Parathyroid adenoma (tissue), 2 donors: ENCODE results near the gene DCLK2.
"Not testable (repeated sequence)": the region's sequence is repeated elsewhere in the genome, so short reads cannot be mapped to it uniquely, and the experiment has no call there.

Source experiments
- H2AFZ ChIP-seq: fragments of 300-600 bp; sonication (generic); one replicate; pipeline ENCODE4 v1.7.0; 2017; ENCODE audit warnings: antibody characterized with exemption, mild to moderate bottlenecking
- H3K27ac ChIP-seq: fragments of 300-600 bp; sonication (generic); one replicate; pipeline ENCODE4 v1.7.0; 2017
- H3K27me3 ChIP-seq: fragments of 300-600 bp; sonication (generic); one replicate; pipeline ENCODE4 v1.7.0; 2017; ENCODE audit warnings: low read length; ENCODE audit not compliant: control insufficient read depth, insufficient read depth
- H3K36me3 ChIP-seq: fragments of 300-600 bp; sonication (generic); one replicate; pipeline ENCODE4 v1.7.0; 2017; ENCODE audit warnings: low read length; ENCODE audit not compliant: control insufficient read depth, insufficient read depth
- H3K4me1 ChIP-seq: fragments of 300-600 bp; sonication (generic); one replicate; pipeline ENCODE4 v1.7.0; 2017; ENCODE audit warnings: control low read depth
- H3K4me2 ChIP-seq: fragments of 300-600 bp; sonication (generic); one replicate; pipeline ENCODE4 v1.7.0; 2017; ENCODE audit warnings: low read length
- H3K4me3 ChIP-seq: fragments of 300-600 bp; sonication (generic); one replicate; pipeline ENCODE4 v1.7.0; 2017; ENCODE audit warnings: low read depth, low read length
- H3K79me2 ChIP-seq: fragments of 300-600 bp; sonication (generic); one replicate; pipeline ENCODE4 v1.7.0; 2017; ENCODE audit warnings: control low read depth
- H3K9ac ChIP-seq: fragments of 300-600 bp; sonication (generic); one replicate; pipeline ENCODE4 v1.7.0; 2017; ENCODE audit warnings: mild to moderate bottlenecking
- H3K9me3 ChIP-seq: fragments of 300-600 bp; sonication (generic); one replicate; pipeline ENCODE4 v1.7.0; 2017; ENCODE audit warnings: low read length; ENCODE audit not compliant: control insufficient read depth
- CTCF ChIP-seq: fragments of 300-600 bp; sonication (generic); IDR thresholded peaks from one replicate; pipeline ENCODE4 v1.7.0; 2017; ENCODE audit warnings: antibody characterized with exemption, mild to moderate bottlenecking
- donor health status: primary hyperparathyroidism.

The DCLK2 gene

DNA sequence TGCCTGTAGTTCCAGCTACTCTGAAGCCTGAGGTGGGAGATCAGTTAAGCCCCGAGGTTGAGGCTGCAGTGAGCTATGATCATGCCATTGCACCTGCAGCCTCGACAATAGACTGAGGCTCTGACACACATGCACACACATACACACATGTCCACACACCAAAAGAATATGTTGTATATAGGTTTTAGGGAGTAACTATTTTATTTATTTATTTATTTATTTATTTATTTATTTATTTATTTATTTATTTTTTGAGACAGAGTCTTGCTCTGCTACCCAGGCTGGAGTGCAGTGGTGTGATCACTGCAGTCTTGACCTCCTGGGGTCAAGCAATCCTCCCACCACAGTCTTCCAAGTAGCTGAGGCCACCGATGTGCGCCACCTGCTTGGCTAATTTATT, 78.3 kb downstream of the DCLK2 start:
- H3K79me2 ChIP-seq: no peaks in the 10 kb centered on the region
- H3K36me3 ChIP-seq: no peaks in the 10 kb centered on the region
- H3K27me3 ChIP-seq: no peaks in the 10 kb centered on the region
- TF ChIP-seq CTCF: no peak
- no peak overlapping the region for H2AFZ ChIP-seq
- no peak overlapping the region for H3K4me2 ChIP-seq
- no peaks in the 10 kb centered on the region for H3K9me3 ChIP-seq
- H3K27ac ChIP-seq: no peak overlapping the region
- H3K9ac ChIP-seq: no peak overlapping the region
- no peaks in the 10 kb centered on the region for H3K4me1 ChIP-seq
- H3K4me3 ChIP-seq: no peak overlapping the region

- no peak overlapping the region for H3K4me3 ChIP-seq
- no peaks in the 10 kb centered on the region for H3K9me3 ChIP-seq
- H3K36me3 ChIP-seq: no peaks in the 10 kb centered on the region
- H3K79me2 ChIP-seq: no peaks in the 10 kb centered on the region
- H3K4me2 ChIP-seq: no peak overlapping the region
- no peaks in the 10 kb centered on the region for H3K4me1 ChIP-seq
- H3K27ac ChIP-seq: no peak overlapping the region
- H2AFZ ChIP-seq: no peak overlapping the region
- no peak for TF ChIP-seq CTCF
- no peak overlapping the region for H3K9ac ChIP-seq
- no peaks in the 10 kb centered on the region for H3K27me3 ChIP-seq
These were observed 79.8 kb downstream of the DCLK2 start for GRCh38 chr4:150158041-150158440.

DNA sequence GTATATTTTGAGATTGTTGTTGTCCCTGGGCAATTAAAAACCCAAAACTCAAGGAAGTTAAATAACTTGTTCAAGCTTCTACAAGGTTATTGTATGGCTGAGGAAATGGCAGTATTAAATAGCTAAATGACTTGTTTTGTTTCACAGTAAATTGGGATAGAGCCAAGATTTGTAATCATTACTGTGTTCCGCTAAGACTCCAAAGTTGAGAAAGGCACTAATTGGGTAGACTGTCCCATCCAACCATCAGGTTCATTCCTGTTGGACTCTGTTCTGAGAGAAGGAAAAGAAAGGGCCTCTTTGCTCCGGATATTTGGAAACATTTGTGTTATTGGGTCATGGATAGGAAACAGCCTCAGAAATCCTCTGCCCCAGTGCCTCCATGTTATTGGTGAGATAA, 82.2 kb downstream of the DCLK2 start:
- Histone ChIP-seq H3K4me3 (no peak overlapping the region), H3K27ac (no peak overlapping the region), H3K4me2 (no peak overlapping the region), H3K4me1 (no peaks in the 10 kb centered on the region), H3K79me2 (no peaks in the 10 kb centered on the region), H3K9ac (no peak overlapping the region), H3K27me3 (no peaks in the 10 kb centered on the region), H3K36me3 (no peaks in the 10 kb centered on the region), H3K9me3 (no peaks in the 10 kb centered on the region), H2AFZ (no peak overlapping the region)
- TF ChIP-seq CTCF: no peak

DNA sequence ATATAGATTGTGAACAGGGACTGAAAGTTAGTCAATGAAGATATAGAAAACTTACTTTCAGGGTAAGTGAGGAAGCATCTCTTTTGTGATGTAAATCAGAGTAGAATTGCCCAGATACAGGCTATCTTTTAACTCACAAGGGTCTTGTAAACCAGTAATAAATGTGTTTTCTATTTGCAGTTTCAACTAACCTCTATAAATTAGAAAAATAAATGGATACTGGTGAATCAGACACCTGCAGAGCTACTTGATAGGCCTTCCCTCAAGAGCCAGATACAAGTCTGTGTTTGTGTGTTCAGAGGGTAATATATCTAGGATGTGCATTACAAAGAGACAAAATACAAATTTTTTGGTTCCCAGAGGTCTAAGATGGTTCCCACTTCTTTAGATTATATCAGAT, 82.9 kb downstream of the DCLK2 start:
- Histone ChIP-seq H3K27ac (no peak overlapping the region), H3K4me3 (no peak overlapping the region), H3K9ac (no peak overlapping the region), H3K9me3 (no peaks in the 10 kb centered on the region), H3K27me3 (no peaks in the 10 kb centered on the region), H3K4me1 (no peaks in the 10 kb centered on the region), H3K4me2 (no peak overlapping the region), H2AFZ (no peak overlapping the region), H3K36me3 (no peaks in the 10 kb centered on the region), H3K79me2 (no peaks in the 10 kb centered on the region)
- no peak for TF ChIP-seq CTCF

DNA sequence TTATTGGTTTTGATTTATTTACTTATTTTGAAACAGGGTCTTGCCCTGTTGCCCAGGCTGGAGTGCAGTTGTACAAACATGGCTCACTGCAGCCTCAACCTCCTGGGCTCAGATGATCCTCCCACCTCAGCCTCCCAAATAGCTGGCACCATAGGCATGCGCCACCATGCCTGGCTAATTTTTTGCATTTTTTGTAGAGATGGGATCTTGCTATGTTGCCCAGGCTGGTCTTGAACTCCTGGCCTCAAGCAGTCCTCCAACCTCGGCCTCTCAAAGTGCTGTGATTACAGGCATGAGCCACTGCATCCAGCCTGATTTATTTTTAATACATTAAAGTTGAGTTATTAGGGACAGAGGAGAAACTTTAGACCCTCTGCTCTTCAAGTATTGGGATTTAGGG, 83.8 kb downstream of the DCLK2 start:
- not testable (repeated sequence) for H3K9me3 ChIP-seq, H3K27ac ChIP-seq, H3K36me3 ChIP-seq, H3K4me2 ChIP-seq, H3K4me1 ChIP-seq, H3K27me3 ChIP-seq, H3K9ac ChIP-seq, H3K4me3 ChIP-seq, H3K79me2 ChIP-seq, H2AFZ ChIP-seq
